ENCODE measurements around the gene RNASE3. TPM values are rescaled to one million over a fixed set of nuclear protein-coding genes. Genes with fewer than 3 reads are reported as not detected.
"Not testable (repeated sequence)": the region's sequence is repeated elsewhere in the genome, so short reads cannot be mapped to it uniquely, and the experiment has no call there.

The RNASE3 gene
- total RNA-seq, 1 donor from 2014 or later = not detected

DNA sequence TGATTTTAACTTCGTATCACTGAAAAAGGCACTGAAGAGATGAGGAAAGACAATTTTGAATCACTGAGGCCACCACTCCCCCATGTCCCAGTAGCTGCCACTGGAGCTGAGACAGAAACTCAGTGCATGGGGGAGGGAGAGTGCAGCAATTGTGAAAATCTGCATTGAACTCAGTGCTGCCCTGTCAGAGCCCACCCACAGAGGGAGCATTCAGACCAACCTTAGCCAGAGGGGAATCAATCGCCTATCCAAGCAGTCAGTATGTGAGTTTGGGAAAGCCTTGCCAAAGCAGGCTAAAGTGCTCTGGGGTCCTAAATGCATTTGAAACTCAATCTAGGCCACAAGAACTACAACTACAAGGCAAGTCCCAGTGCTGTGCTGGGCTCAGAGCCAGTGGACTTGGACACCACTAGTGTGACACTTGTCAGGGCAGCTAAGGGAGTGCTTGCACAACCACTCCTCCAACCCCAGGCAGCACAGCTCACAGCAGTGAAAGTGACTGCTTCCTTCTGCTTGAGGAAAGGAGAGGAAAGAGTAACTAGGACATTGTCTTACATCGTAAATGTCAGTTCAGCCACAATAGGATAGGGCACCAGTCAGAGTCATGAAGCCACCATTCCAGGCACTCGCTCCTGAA is 13.3 kb downstream of the RNASE3 start:
- TF ChIP-seq, protein P1, sequence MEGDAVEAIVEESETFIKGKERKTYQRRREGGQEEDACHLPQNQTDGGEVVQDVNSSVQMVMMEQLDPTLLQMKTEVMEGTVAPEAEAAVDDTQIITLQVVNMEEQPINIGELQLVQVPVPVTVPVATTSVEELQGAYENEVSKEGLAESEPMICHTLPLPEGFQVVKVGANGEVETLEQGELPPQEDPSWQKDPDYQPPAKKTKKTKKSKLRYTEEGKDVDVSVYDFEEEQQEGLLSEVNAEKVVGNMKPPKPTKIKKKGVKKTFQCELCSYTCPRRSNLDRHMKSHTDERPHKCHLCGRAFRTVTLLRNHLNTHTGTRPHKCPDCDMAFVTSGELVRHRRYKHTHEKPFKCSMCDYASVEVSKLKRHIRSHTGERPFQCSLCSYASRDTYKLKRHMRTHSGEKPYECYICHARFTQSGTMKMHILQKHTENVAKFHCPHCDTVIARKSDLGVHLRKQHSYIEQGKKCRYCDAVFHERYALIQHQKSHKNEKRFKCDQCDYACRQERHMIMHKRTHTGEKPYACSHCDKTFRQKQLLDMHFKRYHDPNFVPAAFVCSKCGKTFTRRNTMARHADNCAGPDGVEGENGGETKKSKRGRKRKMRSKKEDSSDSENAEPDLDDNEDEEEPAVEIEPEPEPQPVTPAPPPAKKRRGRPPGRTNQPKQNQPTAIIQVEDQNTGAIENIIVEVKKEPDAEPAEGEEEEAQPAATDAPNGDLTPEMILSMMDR (IDR thresholded peaks at IDR 0.05; ENCODE audit: borderline replicate concordance) = no peak
- DNase-seq = no peak
- Histone ChIP-seq H3K4me1 (no peaks in the 10 kb centered on the region), H3K4me3 (no peak overlapping the region), H3K9me3 (replicated peaks) (no peaks in the 10 kb centered on the region), H3K36me3 (no peaks in the 10 kb centered on the region), H3K27me3 (ENCODE audit: low read depth) (peaks cover 7% of the 10 kb centered on the region), H3K27ac (replicated peaks) (no peak overlapping the region)
- intact Hi-C loops (cut with micrococcal nuclease) = no loop called here

DNA sequence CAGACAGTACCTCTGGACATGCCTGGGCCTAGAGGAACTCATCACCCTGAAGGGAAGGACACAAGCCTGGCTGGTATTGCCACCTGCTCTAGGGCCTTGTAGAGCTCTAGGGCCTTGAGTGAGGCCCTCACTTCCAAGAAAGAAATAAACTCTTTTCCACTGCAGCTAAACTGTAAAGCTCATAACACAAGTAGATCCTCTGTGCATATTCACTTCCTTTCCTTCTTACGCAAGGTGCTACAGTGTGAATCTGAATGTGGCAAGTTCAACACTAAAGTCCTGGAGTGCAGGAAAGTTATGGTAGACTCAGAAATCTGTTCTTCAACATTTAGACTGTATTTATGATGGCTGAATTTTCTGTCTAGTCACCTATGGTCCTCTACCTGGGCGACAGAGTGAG is 14.5 kb downstream of the RNASE3 start:
- intact Hi-C loops (cut with micrococcal nuclease) = no loop called here
- Histone ChIP-seq H3K36me3 (no peaks in the 10 kb centered on the region), H3K27me3 (ENCODE audit: low read depth) (no peaks in the 10 kb centered on the region), H3K9me3 (replicated peaks) (no peaks in the 10 kb centered on the region), H3K4me3 (no peak overlapping the region), H3K4me1 (no peaks in the 10 kb centered on the region), H3K27ac (replicated peaks) (no peak overlapping the region)
- DNase-seq = no peak
- TF ChIP-seq, protein P1 (IDR thresholded peaks at IDR 0.05; ENCODE audit: borderline replicate concordance) = no peak

DNA sequence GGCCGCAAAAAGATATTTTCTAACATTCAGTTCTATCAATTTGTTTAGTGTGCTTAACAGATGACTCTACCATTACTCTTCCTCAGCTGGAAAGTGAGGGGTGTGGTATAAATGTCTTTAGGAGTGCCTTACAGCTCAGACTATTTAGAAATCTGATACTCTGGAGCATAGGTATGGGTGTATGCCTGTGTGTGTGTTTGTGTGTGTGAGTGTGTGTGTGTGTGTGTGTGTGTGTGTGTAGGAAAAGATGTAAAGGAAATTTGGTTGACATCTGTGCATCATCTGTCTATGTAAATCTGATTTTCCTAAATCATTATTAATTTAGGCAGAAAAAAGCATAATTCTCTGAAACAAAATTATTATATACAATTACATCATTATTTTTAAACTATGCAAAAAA is 16.0 kb downstream of the RNASE3 start:
- intact Hi-C loops (cut with micrococcal nuclease) = no loop called here
- no peaks in the 10 kb centered on the region for H3K9me3 ChIP-seq (replicated peaks)
- TF ChIP-seq, protein P1 (IDR thresholded peaks at IDR 0.05; ENCODE audit: borderline replicate concordance) = no peak

DNA sequence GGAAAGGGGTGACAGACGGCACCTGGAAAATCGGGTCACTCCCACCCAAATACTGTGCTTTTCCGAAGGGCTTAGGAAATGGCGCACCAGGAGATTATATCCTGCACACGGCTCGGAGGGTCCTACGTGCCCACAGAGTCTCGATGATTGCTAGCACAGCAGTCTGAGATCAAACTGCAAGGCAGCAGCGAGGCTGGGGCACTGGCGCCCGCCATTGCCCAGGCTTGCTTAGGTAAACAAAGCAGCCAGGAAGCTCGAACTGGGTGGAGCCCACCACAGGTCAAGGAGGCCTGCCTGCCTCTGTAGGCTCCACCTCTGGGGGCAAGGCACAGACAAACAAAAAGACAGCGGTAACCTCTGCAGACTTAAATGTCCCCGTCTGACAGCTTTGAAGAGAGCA is 19.6 kb downstream of the RNASE3 start:
- H3K27ac ChIP-seq (replicated peaks); H3K9me3 ChIP-seq (replicated peaks); DNase-seq; H3K4me1 ChIP-seq; H3K4me3 ChIP-seq; intact Hi-C loops (cut with micrococcal nuclease); H3K27me3 ChIP-seq (ENCODE audit: low read depth); H3K36me3 ChIP-seq: not testable (repeated sequence)

More for the DNA sequence above, 16.0 kb downstream of the RNASE3 start:
- no peaks in the 10 kb centered on the region for H3K36me3 ChIP-seq
- DNase-seq = no peak
- no peaks in the 10 kb centered on the region for H3K4me1 ChIP-seq
- no peaks in the 10 kb centered on the region for H3K27me3 ChIP-seq (ENCODE audit: low read depth)
- no peak overlapping the region for H3K4me3 ChIP-seq
- no peak overlapping the region for H3K27ac ChIP-seq (replicated peaks)

DNA sequence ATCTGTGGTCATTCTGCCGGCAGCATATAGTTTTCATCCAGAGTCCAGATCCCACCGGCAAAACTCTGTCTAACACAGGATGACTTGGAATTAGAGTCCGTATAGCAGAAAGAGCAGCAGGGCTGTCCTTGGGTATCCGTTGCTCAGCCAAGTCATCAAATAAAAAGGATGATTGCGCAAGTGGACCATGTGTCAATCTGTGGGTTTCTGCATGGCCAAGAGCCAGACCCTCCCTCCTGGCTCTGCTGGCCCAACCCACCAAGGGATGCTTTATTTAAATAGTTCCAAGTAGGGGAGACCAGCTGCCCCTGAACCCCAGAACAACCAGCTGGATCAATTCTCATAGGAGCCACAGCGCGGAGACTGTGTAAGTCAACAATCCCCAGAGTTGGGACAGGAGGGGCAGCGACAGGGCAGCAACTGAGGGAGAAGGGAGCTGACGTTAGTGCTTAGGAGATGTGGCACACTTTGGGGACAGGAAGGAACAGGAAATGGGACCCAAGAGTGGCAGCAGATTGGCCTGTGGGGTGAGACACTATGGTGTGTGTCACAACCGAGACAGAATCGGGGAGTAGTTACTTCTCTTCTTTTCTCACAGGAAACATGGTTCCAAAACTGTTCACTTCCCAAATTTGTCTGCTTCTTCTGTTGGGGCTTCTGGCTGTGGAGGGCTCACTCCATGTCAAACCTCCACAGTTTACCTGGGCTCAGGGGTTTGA is 28.0 kb downstream of the RNASE3 start:
- H3K27ac ChIP-seq (replicated peaks); intact Hi-C loops (cut with micrococcal nuclease); H3K9me3 ChIP-seq (replicated peaks); H3K4me1 ChIP-seq; H3K4me3 ChIP-seq; H3K36me3 ChIP-seq: not testable (repeated sequence)
- peak; percentile 17 for DNase-seq
- H3K27me3 ChIP-seq (ENCODE audit: low read depth) = peaks cover 35% of the 10 kb centered on the region

DNA sequence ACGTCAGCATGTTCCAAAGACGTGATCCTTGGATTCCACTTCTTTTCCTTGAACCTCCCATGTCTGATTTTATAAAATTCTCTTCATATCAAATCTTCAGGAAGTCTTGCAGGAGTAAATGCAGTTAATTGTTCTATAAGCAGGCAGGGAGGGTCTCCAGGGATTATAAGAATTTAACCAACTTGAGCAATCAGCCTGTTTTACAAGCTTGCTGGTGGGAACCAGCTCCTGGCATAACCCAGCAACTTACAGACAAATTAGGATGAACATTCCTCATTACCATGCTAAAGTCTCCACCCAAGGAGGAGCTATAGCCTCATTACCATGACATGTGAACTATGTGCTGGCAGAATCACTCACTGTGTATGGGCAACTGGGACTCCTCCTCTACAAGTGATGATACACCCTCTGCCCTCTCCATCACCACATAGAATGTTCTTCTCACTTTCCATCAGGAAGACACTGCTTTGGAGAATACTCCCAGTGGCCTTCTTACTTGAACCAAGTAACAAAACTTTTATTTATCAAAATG is 32.6 kb downstream of the RNASE3 start:
- peaks cover 48% of the 10 kb centered on the region for H3K27me3 ChIP-seq (ENCODE audit: low read depth)
- H3K4me3 ChIP-seq; intact Hi-C loops (cut with micrococcal nuclease); H3K4me1 ChIP-seq; DNase-seq; H3K27ac ChIP-seq (replicated peaks); H3K36me3 ChIP-seq; H3K9me3 ChIP-seq (replicated peaks): not testable (repeated sequence)

DNA sequence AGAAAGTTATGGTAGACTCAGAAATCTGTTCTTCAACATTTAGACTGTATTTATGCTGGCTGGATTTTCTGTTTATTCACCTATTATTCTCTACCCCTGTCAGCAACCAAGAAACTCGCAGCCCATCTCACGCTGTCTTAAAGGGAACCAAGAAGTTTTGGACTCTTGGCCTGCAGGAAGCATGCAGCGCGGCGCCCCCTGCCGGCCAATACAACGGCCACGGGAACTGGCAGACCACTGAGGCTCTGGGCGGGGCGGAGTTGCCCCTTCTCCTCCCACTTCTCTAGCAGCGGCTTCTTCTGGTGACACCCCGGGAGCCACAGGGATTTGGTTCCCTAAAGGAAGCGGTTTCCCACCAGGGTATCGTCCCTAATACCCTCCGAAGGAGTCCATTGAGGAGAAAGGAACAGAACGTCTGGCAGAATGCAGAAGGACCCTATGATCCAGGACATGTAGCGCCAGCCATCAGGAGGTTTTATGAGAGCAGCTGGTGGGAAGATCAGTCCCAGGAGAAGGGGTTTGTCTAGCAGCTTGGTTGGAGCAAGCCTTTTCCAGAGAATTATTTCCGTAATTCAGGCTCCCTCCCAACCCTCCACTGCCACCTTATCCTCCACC is 43.1 kb downstream of the RNASE3 start:
- H3K27me3 ChIP-seq (ENCODE audit: low read depth) = peaks cover 35% of the 10 kb centered on the region
- no peaks in the 10 kb centered on the region for H3K9me3 ChIP-seq (replicated peaks)
- H3K27ac ChIP-seq (replicated peaks) = no peak overlapping the region
- intact Hi-C loops (cut with micrococcal nuclease) = no loop called here
- no peaks in the 10 kb centered on the region for H3K4me1 ChIP-seq
- TF ChIP-seq, protein P1 (IDR thresholded peaks at IDR 0.05; ENCODE audit: borderline replicate concordance) = peak; percentile 55
- DNase-seq = peak; percentile 20
- no peak overlapping the region for H3K4me3 ChIP-seq
- H3K36me3 ChIP-seq = no peaks in the 10 kb centered on the region

All from left ventricle myocardium inferior (tissue), 1 donor.